Panc1 (cell line): ENCODE data around the gene GNB1.

Experiments used
- POLR2AphosphoS5 ChIP-seq: IDR thresholded peaks from 2 replicates; pipeline ENCODE4 v1.6.1; 2012; ENCODE audit warnings: mild to moderate bottlenecking, low read depth, low read length, moderate library complexity
- TCF7L2 ChIP-seq: IDR thresholded peaks from 2 replicates; pipeline ENCODE4 v1.6.1; 2011; ENCODE audit warnings: mild to moderate bottlenecking, low read depth, low read length, inconsistent platforms
- TF ChIP-seq, protein P1 (sequence below): fragments of 450-650 bp; IDR thresholded peaks from 2 replicates; pipeline ENCODE4 v1.5.1; 2017; ENCODE audit warnings: mild to moderate bottlenecking

DNA sequence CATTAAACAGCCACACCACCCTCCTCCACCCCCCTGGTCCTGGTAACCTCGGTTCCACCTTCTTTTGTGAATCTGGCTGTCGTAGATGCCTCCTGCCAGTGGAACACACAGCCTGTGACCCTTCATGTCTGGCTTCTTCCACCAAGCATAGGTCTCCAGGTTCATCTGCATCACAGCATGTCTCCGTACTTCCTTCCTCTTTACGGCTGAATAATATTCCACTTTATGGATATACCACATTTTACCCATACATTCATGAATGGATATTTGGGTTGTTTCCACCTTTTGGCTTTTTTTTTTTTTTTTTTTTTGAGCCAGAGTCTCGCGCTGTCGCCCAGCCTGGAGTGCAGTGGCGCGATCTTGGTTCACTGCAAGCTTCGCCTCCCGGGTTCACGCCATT lies 12.3 kb upstream of the GNB1 start:
- TF ChIP-seq POLR2AphosphoS5 = no peak
- TF ChIP-seq, protein P1, sequence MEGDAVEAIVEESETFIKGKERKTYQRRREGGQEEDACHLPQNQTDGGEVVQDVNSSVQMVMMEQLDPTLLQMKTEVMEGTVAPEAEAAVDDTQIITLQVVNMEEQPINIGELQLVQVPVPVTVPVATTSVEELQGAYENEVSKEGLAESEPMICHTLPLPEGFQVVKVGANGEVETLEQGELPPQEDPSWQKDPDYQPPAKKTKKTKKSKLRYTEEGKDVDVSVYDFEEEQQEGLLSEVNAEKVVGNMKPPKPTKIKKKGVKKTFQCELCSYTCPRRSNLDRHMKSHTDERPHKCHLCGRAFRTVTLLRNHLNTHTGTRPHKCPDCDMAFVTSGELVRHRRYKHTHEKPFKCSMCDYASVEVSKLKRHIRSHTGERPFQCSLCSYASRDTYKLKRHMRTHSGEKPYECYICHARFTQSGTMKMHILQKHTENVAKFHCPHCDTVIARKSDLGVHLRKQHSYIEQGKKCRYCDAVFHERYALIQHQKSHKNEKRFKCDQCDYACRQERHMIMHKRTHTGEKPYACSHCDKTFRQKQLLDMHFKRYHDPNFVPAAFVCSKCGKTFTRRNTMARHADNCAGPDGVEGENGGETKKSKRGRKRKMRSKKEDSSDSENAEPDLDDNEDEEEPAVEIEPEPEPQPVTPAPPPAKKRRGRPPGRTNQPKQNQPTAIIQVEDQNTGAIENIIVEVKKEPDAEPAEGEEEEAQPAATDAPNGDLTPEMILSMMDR = no peak
- TF ChIP-seq TCF7L2 = no peak
